Body of pancreas (tissue), 4 donors: ENCODE data around the gene FEV.

Source experiments
- CTCF ChIP-seq, 7 experiments: fragments of 450-650 bp in 4 of 7; fragments of 200-600 bp in 3 of 7; sonication (generic) in 3 of 7; IDR thresholded peaks; one replicate each; pipeline ENCODE4 v1.5.1; 2016 to 2019; ENCODE audit warnings: antibody characterized with exemption in 7 of 7
- POLR2A ChIP-seq, 3 donors: fragments of 450-650 bp; IDR thresholded peaks; one replicate each; pipeline ENCODE4 v1.6.1; 2016; ENCODE audit warnings: antibody characterized with exemption in 3 of 3, mild to moderate bottlenecking in 2 of 3

DNA sequence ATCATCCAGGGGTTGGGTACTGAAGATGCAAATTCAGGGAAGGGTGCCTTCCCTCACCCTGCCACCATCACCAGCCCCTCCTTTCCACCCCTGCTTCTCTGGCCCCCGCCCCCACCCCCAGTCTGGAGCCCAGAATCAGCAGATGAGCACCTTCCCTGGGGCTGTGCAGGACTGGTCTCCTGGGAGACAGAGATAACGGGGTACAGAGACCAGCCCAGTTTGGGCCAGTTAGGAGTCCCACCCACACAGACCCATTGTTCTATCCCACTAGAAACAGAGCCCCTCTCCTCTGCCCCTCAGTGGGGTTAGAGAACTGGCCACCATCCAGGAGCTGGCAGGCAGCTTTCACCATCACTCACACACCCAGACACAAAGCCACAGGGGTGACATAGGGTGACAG, 12.7 kb upstream of the FEV start:
- TF ChIP-seq CTCF (IDR thresholded peaks at IDR 0.05) (no peak), POLR2A (IDR thresholded peaks at IDR 0.05) (no peak)
